Common myeloid progenitor, CD34-positive (primary cell): ENCODE measurements around the gene HLA-DPA1.
"Not testable (repeated sequence)": the region's sequence is repeated elsewhere in the genome, so short reads cannot be mapped to it uniquely, and the experiment has no call there.

ENCODE experiments used
- CTCF ChIA-PET: fragments of 350-600 bp; sonication (Branson Sonifier 250); formaldehyde crosslinking; loops from one replicate; lab custom pipeline; 2021; ENCODE audit warnings: antibody characterized with exemption; lab: Charles Lee
- POLR2A ChIA-PET: fragments of 350-600 bp; sonication (Branson Sonifier 250); formaldehyde crosslinking; loops from one replicate; lab custom pipeline; 2021; ENCODE audit warnings: antibody characterized with exemption; lab: Charles Lee
- DNase-seq, 3 donors: peaks; one replicate each; pipeline versions ENCODE4 v3.0.0 to v3.0.0-alpha.2; 2013
- H3K27ac ChIP-seq, 2 experiments: 1 replicate in 1 of 2; 2 replicates in 1 of 2; pipeline ENCODE4 v1.7.0; 2013; ENCODE audit warnings: inconsistent platforms in 2 of 2, low read length in 2 of 2, mild to moderate bottlenecking in 2 of 2, low read depth in 1 of 2, moderate library complexity in 1 of 2; ENCODE audit not compliant: severe bottlenecking in 2 of 2, insufficient read depth in 1 of 2, poor library complexity in 1 of 2
- H3K27me3 ChIP-seq, 5 experiments: replicated peaks in 2 of 5; 1 replicate in 3 of 5; 2 replicates in 2 of 5; pipeline versions ENCODE4 v1.6.1 to v1.7.0; 2013; ENCODE audit warnings: low read length in 4 of 5, mild to moderate bottlenecking in 2 of 5, moderate library complexity in 2 of 5, inconsistent platforms in 1 of 5; ENCODE audit not compliant: insufficient read depth in 5 of 5, control insufficient read depth in 4 of 5
- H3K36me3 ChIP-seq, 4 experiments: 1 replicate in 2 of 4; 2 replicates in 2 of 4; pipeline versions ENCODE4 v1.6.1 to v1.7.0; 2013; ENCODE audit warnings: low read length in 3 of 4, control low read depth in 1 of 4, mild to moderate bottlenecking in 1 of 4; ENCODE audit not compliant: control insufficient read depth in 4 of 4, insufficient read depth in 4 of 4
- H3K4me1 ChIP-seq, 4 experiments: 1 replicate in 3 of 4; 2 replicates in 1 of 4; pipeline versions ENCODE4 v1.6.1 to v1.7.1; 2013; ENCODE audit warnings: low read length in 3 of 4, mild to moderate bottlenecking in 3 of 4, control low read depth in 1 of 4, inconsistent platforms in 1 of 4, moderate library complexity in 1 of 4; ENCODE audit not compliant: control insufficient read depth in 4 of 4, insufficient read depth in 4 of 4; ENCODE audit errors: control extremely low read depth in 1 of 4
- H3K4me3 ChIP-seq, 7 experiments: 1 replicate in 4 of 7; 2 replicates in 3 of 7; pipeline versions ENCODE4 v1.5.1 to v1.7.0; 2013; ENCODE audit warnings: mild to moderate bottlenecking in 7 of 7, low read length in 6 of 7, moderate library complexity in 6 of 7, inconsistent platforms in 2 of 7, low read depth in 2 of 7, control low read depth in 1 of 7; ENCODE audit not compliant: insufficient read depth in 4 of 7, control insufficient read depth in 1 of 7; ENCODE audit errors: extremely low read depth in 1 of 7
- H3K9me3 ChIP-seq, 5 experiments: 1 replicate in 4 of 5; 2 replicates in 1 of 5; pipeline versions ENCODE4 v1.6.1 to v1.7.1; 2013; ENCODE audit warnings: low read length in 4 of 5, mild to moderate bottlenecking in 2 of 5, inconsistent platforms in 1 of 5, low read depth in 1 of 5, moderate library complexity in 1 of 5; ENCODE audit not compliant: control insufficient read depth in 4 of 5, insufficient read depth in 2 of 5; ENCODE audit errors: control extremely low read depth in 1 of 5
- WGBS: methylation state at CpG from one replicate; pipeline ENCODE4 v1.1.5; 2013; ENCODE audit not compliant: insufficient coverage; 5-methylcytosine and 5-hydroxymethylcytosine counted together

HLA-DPA1 gene

GRCh38 chr6:33069021-33069738 lies 4.3 kb downstream of the HLA-DPA1 start:
- H3K4me3 ChIP-seq: no peak overlapping the region
- H3K27me3 ChIP-seq: no peaks in the 10 kb centered on the region
- peaks cover 0 to 7% (median 2%) of the 10 kb centered on the region in 5 experiments for H3K9me3 ChIP-seq
- POLR2A ChIA-PET: no interaction called here
- H3K27ac ChIP-seq: no peak overlapping the region
- peaks cover 6 to 50% (median 39%) of the 10 kb centered on the region in 4 experiments for H3K36me3 ChIP-seq
- CTCF ChIA-PET: interaction anchor here (0.7 to 6.5 kb wide), 3 partner anchors 9 to 53 kb away, joined by 4 to 55 read pairs (median 4); no protein-coding TSS in a partner anchor
- DNase-seq: no peak
- 78% methylated on average over 9 of the region's 10 CpGs for WGBS
- H3K4me1 ChIP-seq: peaks cover 6 to 44% (median 27%) of the 10 kb centered on the region in 4 experiments

DNA sequence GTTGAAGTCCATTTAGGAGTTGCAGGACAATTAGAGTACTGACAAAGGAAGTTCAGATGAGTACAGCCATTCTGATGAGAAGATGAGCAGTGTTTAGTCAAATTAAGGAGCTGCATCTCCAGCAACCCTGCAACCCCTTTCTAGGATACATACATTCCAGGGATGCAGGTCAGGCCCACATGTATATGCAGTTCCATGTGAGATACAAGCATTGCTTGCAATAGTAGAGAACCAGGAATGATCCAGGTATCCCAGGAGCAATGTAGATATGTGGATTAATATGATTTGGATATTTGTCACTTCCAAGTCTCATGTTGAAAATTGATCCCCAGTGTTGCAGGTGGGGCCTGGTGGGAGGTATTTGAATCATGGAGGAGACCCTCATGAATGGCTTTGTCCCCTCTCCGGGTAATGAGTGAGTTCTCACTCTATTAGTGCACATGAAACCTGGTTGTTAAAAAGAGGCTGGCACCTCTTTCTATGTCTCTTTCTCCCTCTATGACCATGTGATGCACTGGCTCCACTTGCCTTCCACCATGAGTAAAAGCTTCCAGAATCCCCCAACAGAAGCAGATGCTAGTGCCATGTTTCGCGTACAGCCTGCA lies 6.4 kb downstream of the HLA-DPA1 start:
- CTCF ChIA-PET: interaction anchor here (0.8 to 1.8 kb wide), 2 partner anchors 49 to 52 kb away, joined by 3 to 7 read pairs; no protein-coding TSS in a partner anchor
- Histone ChIP-seq H3K36me3 (peaks cover 6 to 50% (median 37%) of the 10 kb centered on the region in 4 experiments), H3K4me3 (no peak overlapping the region), H3K27me3 (no peaks in the 10 kb centered on the region), H3K4me1 (peaks cover 0 to 25% (median 12%) of the 10 kb centered on the region in 4 experiments), H3K9me3 (peaks cover 0 to 7% (median 2%) of the 10 kb centered on the region in 5 experiments), H3K27ac (no peak overlapping the region)
- POLR2A ChIA-PET: no interaction called here
- WGBS: no CpG with 5 or more reads among the region's 3 CpGs
- no peak for DNase-seq

GRCh38 chr6:33065312-33065711 lies 8.1 kb downstream of the HLA-DPA1 start:
- H3K27me3 ChIP-seq: no peaks in the 10 kb centered on the region
- H3K4me1 ChIP-seq: peaks cover 0 to 10% (median 0%) of the 10 kb centered on the region in 4 experiments
- DNase-seq: no peak
- no peak overlapping the region for H3K27ac ChIP-seq
- CTCF ChIA-PET: interaction anchor here (0.9 to 1.3 kb wide), 2 partner anchors 10 to 20 kb away, joined by 3 to 5 read pairs; partner anchors contain the start of gene HLA-DPB1
- no peak overlapping the region for H3K4me3 ChIP-seq
- peaks cover 0 to 7% (median 2%) of the 10 kb centered on the region in 5 experiments for H3K9me3 ChIP-seq
- peaks cover 6 to 50% (median 37%) of the 10 kb centered on the region in 4 experiments for H3K36me3 ChIP-seq
- 60% methylated on average over 1 of the region's 4 CpGs for WGBS
- POLR2A ChIA-PET: no interaction called here

- 60% methylated on average over 1 of the region's 4 CpGs for WGBS
- peaks cover 6 to 47% (median 35%) of the 10 kb centered on the region in 4 experiments for H3K36me3 ChIP-seq
- peaks cover 0 to 7% (median 2%) of the 10 kb centered on the region in 5 experiments for H3K9me3 ChIP-seq
- H3K4me3 ChIP-seq: no peak overlapping the region
- no peak overlapping the region for H3K27ac ChIP-seq
- no peaks in the 10 kb centered on the region for H3K27me3 ChIP-seq
- peaks cover 0 to 4% (median 0%) of the 10 kb centered on the region in 4 experiments for H3K4me1 ChIP-seq
- CTCF ChIA-PET: interaction anchor here (1.3 kb wide), 1 partner anchor 11 kb away, joined by 5 read pairs; the partner anchor contains the start of gene HLA-DPB1
- DNase-seq: no peak
- POLR2A ChIA-PET: no interaction called here
Measured at GRCh38 chr6:33064723-33065122, 8.7 kb downstream of the HLA-DPA1 start.

DNA sequence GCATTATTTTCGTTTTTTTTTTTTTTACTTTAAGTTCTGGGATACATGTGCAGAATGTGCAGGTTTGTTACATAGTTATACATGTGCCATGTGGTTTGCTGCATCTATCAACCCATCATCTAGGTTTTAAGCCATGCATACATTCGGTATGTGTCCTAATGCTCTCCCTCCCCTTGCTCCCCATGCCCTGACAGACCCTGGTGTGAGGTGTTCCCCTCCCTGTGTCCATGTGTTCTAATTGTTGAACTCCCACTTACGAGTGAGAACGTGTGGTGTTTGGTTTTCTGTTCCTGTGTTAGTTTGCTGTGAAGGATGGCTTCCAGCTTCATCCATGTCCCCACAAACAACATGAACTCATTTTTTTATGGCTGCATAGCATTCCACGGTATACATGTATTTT lies 10.0 kb downstream of the HLA-DPA1 start:
- H3K27ac ChIP-seq, POLR2A ChIA-PET, H3K9me3 ChIP-seq, DNase-seq, H3K4me3 ChIP-seq, H3K27me3 ChIP-seq, H3K4me1 ChIP-seq: not testable (repeated sequence)
- WGBS: 100% methylated on average over 1 of the region's 5 CpGs
- CTCF ChIA-PET: interaction anchor here (0.9 kb wide), 1 partner anchor 104 kb away, joined by 3 read pairs; no protein-coding TSS in a partner anchor
- H3K36me3 ChIP-seq: peaks cover 2 to 35% (median 24%) of the 10 kb centered on the region in 4 experiments

- H3K4me3 ChIP-seq: no peak overlapping the region
- peaks cover 0 to 8% (median 1%) of the 10 kb centered on the region in 4 experiments for H3K4me1 ChIP-seq
- DNase-seq: peak; percentile 56 to 83 (median 82)
- WGBS: no CpG with 5 or more reads among the region's 2 CpGs
- ChIA-PET POLR2A (interaction anchor here (0.9 kb wide), 1 partner anchor 11 kb away, joined by 3 read pairs; no protein-coding TSS in a partner anchor), CTCF (interaction anchor here (1.1 kb wide), 1 partner anchor 13 kb away, joined by 3 read pairs; no protein-coding TSS in a partner anchor)
- H3K9me3 ChIP-seq: peaks cover 0 to 4% (median 0%) of the 10 kb centered on the region in 5 experiments
- H3K36me3 ChIP-seq: peaks cover 2 to 20% (median 14%) of the 10 kb centered on the region in 4 experiments
- H3K27me3 ChIP-seq: no peaks in the 10 kb centered on the region
- no peak overlapping the region for H3K27ac ChIP-seq
Measured at GRCh38 chr6:33061987-33062386, 11.5 kb downstream of the HLA-DPA1 start.
